Activated naive CD8-positive, alpha-beta T cell treated with anti-CD3 and anti-CD28 coated beads for 36 hours (primary cell): ENCODE measurements around the gene ATF6. TPM values are rescaled to one million over a fixed set of nuclear protein-coding genes. Genes with fewer than 3 reads are reported as not detected.
A peak's percentile ranks its signal among the peaks of the same experiment; 100 is the strongest.
"Not testable (repeated sequence)": the region's sequence is repeated elsewhere in the genome, so short reads cannot be mapped to it uniquely, and the experiment has no call there.

ENCODE experiments used
- DNase-seq: peaks from one replicate; pipeline ENCODE4 v3.0.0; 2021
- H3K27ac Mint-ChIP-seq: one replicate; pipeline ENCODE4 v1.8.0; 2022; ENCODE audit warnings: mild to moderate bottlenecking, moderate library complexity, mixed read lengths
- H3K27me3 Mint-ChIP-seq: one replicate; pipeline ENCODE4 v1.8.0; 2022; ENCODE audit warnings: mild to moderate bottlenecking, mixed read lengths
- H3K36me3 Mint-ChIP-seq: one replicate; pipeline ENCODE4 v1.8.0; 2021; ENCODE audit warnings: mild to moderate bottlenecking, mixed read lengths
- H3K4me1 Mint-ChIP-seq: one replicate; pipeline ENCODE4 v1.8.0; 2021; ENCODE audit warnings: mixed read lengths
- H3K4me3 Mint-ChIP-seq: one replicate; pipeline ENCODE4 v1.8.0; 2022; ENCODE audit warnings: mild to moderate bottlenecking, moderate library complexity, mixed read lengths
- H3K9me3 Mint-ChIP-seq: one replicate; pipeline ENCODE4 v1.8.0; 2022; ENCODE audit warnings: mixed read lengths
- total RNA-seq, 2 experiments: library from RNA; stranded (reverse); gene quantifications; one replicate each; pipeline ENCODE4 v1.2.3, GENCODE V29; 2021

ATF6 gene
- total RNA-seq, 2 experiments from 2014 or later, result 20.2 to 22.1 TPM

DNA sequence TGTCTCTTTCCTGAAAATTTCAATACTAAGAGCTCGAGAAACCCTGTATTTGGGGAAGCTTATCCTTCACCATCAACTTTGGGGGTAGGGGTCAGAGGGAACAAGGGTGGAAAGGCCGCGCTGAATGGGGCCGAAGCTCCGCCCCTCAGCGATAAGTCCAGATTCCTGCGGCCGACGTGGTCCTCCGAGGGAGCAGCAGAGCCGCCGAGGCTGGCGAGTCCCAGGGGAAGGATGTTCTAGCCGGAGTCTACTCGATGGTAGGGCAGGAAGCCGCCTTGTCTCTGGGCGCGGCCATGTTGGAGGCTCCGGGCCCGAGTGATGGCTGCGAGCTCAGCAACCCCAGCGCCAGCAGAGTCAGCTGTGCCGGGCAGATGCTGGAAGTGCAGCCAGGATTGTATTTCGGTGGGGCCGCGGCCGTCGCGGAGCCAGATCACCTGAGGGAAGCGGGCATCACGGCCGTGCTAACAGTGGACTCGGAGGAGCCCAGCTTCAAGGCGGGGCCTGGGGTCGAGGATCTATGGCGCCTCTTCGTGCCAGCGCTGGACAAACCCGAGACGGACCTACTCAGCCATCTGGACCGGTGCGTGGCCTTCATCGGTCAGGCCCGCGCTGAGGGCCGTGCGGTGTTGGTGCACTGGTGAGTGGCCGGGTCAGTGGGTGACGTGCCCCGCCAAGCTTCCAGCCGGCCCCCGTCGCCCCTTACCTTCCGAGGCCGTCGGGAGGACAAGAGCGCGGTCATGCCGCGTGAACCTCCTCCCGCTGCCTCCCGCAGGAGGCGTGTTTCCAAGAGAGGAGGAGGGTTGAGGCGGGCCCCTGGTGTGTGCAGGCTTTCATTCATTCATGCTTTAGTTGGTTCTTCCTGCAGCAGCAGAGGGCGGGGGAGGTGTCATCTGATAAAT, 16.4 kb upstream of the ATF6 start, which contains the start of gene DUSP12:
Gene DUSP12 (plus strand): TSS at position 278 of the 899 bp plus-strand sequence. CDS start 16 bp downstream, at position 294.
- peaks cover 45% of the 10 kb centered on the region for H3K4me1 Mint-ChIP-seq
- DNase-seq, result peak; percentile 90
- H3K36me3 Mint-ChIP-seq, result peaks cover 24% of the 10 kb centered on the region
- H3K27me3 Mint-ChIP-seq, result peaks cover 13% of the 10 kb centered on the region
- H3K4me3 Mint-ChIP-seq, result peak within 1 kb of the TSS; percentile 98
- peak within 1 kb of the TSS; percentile 99 for H3K27ac Mint-ChIP-seq
- no peaks in the 10 kb centered on the region for H3K9me3 Mint-ChIP-seq

DNA sequence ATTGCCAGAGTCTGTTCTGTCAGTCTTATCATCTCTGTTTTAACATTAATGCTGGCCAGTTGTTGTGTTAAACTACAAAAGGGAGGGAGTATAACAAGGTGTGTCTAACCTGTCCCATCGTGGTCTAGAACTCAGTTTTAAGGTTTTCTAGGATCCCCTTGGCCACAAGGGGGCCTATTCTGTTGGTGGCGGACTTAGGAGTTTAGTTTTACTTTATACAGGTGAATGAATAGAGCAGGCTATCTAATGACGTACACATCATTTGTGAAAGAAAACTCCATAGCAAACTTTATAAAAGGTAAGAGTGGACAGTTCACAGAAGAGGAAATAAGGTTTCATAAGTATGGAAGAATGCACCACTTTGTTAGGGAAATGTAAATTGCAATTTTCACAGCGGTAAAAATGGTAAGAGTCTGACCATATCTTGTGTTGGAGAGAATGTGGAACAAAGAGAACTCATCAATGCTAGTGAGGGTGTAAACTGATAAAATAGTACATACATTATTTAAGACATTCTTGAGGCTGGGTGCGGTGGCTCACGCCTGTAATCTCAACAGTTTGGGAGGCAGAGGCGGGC, 2.5 kb upstream of the ATF6 start:
- peak; percentile 46 for DNase-seq
- Mint-ChIP-seq H3K27ac (peak overlapping the region; percentile 12), H3K27me3 (no peaks in the 10 kb centered on the region), H3K4me3 (peak overlapping the region; percentile 37), H3K9me3 (no peaks in the 10 kb centered on the region), H3K4me1 (peaks cover 41% of the 10 kb centered on the region), H3K36me3 (peaks cover 13% of the 10 kb centered on the region)

- Mint-ChIP-seq H3K4me3 (peak overlapping the region; percentile 100), H3K36me3 (peaks cover 13% of the 10 kb centered on the region)
These were observed 2.3 kb downstream of the ATF6 start for GRCh38 chr1:161768461-161768860.

GRCh38 chr1:161768986-161769672, 3.0 kb downstream of the ATF6 start:
- peaks cover 13% of the 10 kb centered on the region for H3K36me3 Mint-ChIP-seq
- H3K4me1 Mint-ChIP-seq, result peaks cover 46% of the 10 kb centered on the region
- H3K27ac Mint-ChIP-seq, result no peak overlapping the region
- H3K27me3 Mint-ChIP-seq, result no peaks in the 10 kb centered on the region
- no peaks in the 10 kb centered on the region for H3K9me3 Mint-ChIP-seq
- DNase-seq, result no peak
- no peak overlapping the region for H3K4me3 Mint-ChIP-seq

More at GRCh38 chr1:161768461-161768860, 2.3 kb downstream of the ATF6 start:
- DNase-seq, result no peak
- H3K9me3 Mint-ChIP-seq, result no peaks in the 10 kb centered on the region
- H3K27ac Mint-ChIP-seq, result peak overlapping the region; percentile 42
- H3K4me1 Mint-ChIP-seq, result peaks cover 46% of the 10 kb centered on the region
- H3K27me3 Mint-ChIP-seq, result no peaks in the 10 kb centered on the region

- H3K27ac Mint-ChIP-seq, H3K4me3 Mint-ChIP-seq, DNase-seq, H3K27me3 Mint-ChIP-seq, H3K9me3 Mint-ChIP-seq: not testable (repeated sequence)
- Mint-ChIP-seq H3K4me1 (peaks cover 47% of the 10 kb centered on the region), H3K36me3 (peaks cover 13% of the 10 kb centered on the region)
These were observed 3.5 kb downstream of the ATF6 start for GRCh38 chr1:161769673-161770045.

DNA sequence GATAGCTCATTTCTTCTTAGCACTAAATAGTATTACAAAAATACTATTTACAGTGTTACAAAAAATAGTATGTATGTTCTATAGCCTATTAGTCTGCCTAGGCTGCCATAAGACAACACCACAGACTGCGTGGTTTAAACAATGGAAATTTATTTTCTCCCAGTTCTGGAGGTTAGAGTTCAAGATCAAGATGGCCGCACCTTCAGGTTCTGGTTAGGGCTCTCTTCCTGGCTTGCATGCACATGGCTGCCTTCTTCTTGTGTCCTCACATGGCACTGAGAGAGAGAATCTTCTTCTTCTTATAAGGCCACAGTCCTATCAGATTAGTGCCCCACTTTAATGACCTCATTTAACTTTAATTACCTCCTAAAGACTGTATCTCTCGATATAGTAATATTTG, 4.1 kb downstream of the ATF6 start:
- no peaks in the 10 kb centered on the region for H3K9me3 Mint-ChIP-seq
- no peak overlapping the region for H3K4me3 Mint-ChIP-seq
- peaks cover 13% of the 10 kb centered on the region for H3K36me3 Mint-ChIP-seq
- no peaks in the 10 kb centered on the region for H3K27me3 Mint-ChIP-seq
- no peak for DNase-seq
- peaks cover 42% of the 10 kb centered on the region for H3K4me1 Mint-ChIP-seq
- no peak overlapping the region for H3K27ac Mint-ChIP-seq

DNA sequence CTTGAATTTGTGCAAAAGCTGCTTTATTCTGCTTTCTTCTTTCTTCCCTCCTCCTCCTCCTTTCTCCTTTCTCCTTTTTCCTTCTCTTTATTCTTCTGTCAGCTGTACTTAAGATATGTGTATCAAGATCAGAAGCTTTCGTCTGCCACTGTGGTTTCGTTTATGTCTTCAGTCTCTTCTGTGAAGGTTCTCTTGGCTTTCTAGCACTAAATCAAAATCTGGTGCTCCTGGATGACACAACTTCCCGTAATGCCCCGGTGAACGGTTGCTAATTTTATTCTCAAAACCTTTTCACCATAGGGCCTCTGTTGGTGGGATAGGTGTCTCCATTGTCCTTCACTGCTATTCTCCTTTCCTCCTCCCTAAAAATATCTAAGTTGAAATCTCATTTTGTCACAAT, 5.0 kb downstream of the ATF6 start:
- Mint-ChIP-seq H3K27me3 (no peaks in the 10 kb centered on the region), H3K4me1 (peaks cover 41% of the 10 kb centered on the region), H3K27ac (no peak overlapping the region), H3K36me3 (peaks cover 13% of the 10 kb centered on the region), H3K9me3 (no peaks in the 10 kb centered on the region), H3K4me3 (no peak overlapping the region)
- DNase-seq, result no peak

DNA sequence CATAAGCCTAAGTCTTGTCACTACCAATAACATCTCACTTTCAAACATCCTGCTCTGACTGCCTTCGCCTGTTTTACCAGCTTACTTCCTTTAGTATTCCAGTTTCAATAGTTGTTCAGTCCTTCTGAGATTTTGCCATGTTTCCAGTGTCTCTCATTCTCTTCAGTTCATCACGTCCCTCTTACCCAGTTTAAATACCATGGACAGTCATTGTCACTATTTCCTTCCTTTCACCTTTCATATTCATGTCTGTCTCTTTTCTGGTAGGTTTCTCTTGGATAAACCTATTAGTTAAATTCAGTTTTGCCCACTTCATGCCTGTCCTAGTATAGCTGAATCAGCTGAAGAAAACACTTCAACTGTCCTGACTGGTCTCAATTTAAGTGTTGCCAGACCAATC, 5.9 kb downstream of the ATF6 start:
- peaks cover 39% of the 10 kb centered on the region for H3K4me1 Mint-ChIP-seq
- H3K27me3 Mint-ChIP-seq, result no peaks in the 10 kb centered on the region
- no peak for DNase-seq

GRCh38 chr1:161772397-161772796, 6.3 kb downstream of the ATF6 start:
- no peak overlapping the region for H3K4me3 Mint-ChIP-seq
- DNase-seq, result no peak
- no peaks in the 10 kb centered on the region for H3K9me3 Mint-ChIP-seq
- no peak overlapping the region for H3K27ac Mint-ChIP-seq
- peaks cover 11% of the 10 kb centered on the region for H3K36me3 Mint-ChIP-seq
- H3K4me1 Mint-ChIP-seq, result peaks cover 34% of the 10 kb centered on the region
- H3K27me3 Mint-ChIP-seq, result no peaks in the 10 kb centered on the region

More for the DNA sequence above, 5.9 kb downstream of the ATF6 start:
- no peaks in the 10 kb centered on the region for H3K9me3 Mint-ChIP-seq
- no peak overlapping the region for H3K4me3 Mint-ChIP-seq
- H3K27ac Mint-ChIP-seq, result no peak overlapping the region
- H3K36me3 Mint-ChIP-seq, result peaks cover 13% of the 10 kb centered on the region

- no peak for DNase-seq
- Mint-ChIP-seq H3K4me3 (no peak overlapping the region), H3K27me3 (no peaks in the 10 kb centered on the region), H3K27ac (no peak overlapping the region), H3K4me1 (peaks cover 29% of the 10 kb centered on the region), H3K9me3 (no peaks in the 10 kb centered on the region), H3K36me3 (peaks cover 3% of the 10 kb centered on the region)
These were observed 7.7 kb downstream of the ATF6 start for GRCh38 chr1:161773791-161774190.

DNA sequence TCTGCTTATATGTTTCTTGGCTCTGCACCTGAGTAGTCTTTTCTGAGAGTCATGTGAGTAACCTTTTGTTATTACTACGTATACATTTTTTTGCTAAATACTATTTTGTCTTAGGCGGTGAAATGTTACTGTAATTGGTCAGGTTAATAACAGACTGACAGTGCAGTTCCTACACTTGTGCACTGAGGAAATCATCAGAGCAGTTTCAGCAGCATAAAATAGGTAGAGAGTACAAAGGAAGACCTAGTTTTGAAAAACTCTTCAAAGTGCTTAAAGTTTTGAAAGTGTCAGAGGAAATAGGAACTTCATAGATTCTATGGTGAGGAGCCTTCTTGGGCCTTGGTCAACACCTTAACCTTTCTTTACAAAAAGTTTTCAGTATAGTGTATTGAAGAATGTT, 11.1 kb downstream of the ATF6 start:
- Mint-ChIP-seq H3K9me3 (no peaks in the 10 kb centered on the region), H3K4me1 (peaks cover 19% of the 10 kb centered on the region), H3K36me3 (peaks cover 2% of the 10 kb centered on the region), H3K27ac (no peak overlapping the region), H3K27me3 (no peaks in the 10 kb centered on the region), H3K4me3 (no peak overlapping the region)
- no peak for DNase-seq

GRCh38 chr1:161778522-161778921, 12.4 kb downstream of the ATF6 start:
- Mint-ChIP-seq H3K4me3 (no peak overlapping the region), H3K4me1 (peaks cover 22% of the 10 kb centered on the region), H3K27ac (no peak overlapping the region), H3K9me3 (no peaks in the 10 kb centered on the region), H3K27me3 (no peaks in the 10 kb centered on the region), H3K36me3 (peaks cover 11% of the 10 kb centered on the region)
- no peak for DNase-seq

DNA sequence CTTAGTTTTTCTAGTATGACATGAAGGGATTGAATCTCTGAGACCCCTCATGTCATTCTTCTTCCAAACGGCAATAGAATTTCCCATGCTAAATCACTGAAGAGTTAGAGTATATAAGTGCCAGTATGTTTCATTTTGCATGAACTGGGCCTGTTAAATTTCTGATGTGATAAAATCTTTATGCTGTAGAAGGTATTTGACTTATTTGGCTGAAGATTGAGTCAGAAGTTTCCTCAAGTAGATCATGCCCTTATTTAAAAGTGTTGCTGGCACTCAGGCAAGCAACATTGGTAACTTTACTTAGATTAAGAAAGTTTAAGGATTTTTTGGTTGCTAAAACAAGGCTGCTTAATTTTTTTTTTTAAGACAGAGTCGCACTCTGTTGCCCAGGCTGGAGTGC, 13.3 kb downstream of the ATF6 start:
- Mint-ChIP-seq H3K4me1 (peaks cover 15% of the 10 kb centered on the region), H3K4me3 (no peak overlapping the region), H3K36me3 (peaks cover 11% of the 10 kb centered on the region), H3K9me3 (no peaks in the 10 kb centered on the region), H3K27me3 (no peaks in the 10 kb centered on the region), H3K27ac (no peak overlapping the region)
- DNase-seq, result no peak

- DNase-seq, result no peak
- no peak overlapping the region for H3K27ac Mint-ChIP-seq
- H3K4me1 Mint-ChIP-seq, result peaks cover 15% of the 10 kb centered on the region
- H3K27me3 Mint-ChIP-seq, result no peaks in the 10 kb centered on the region
- H3K9me3 Mint-ChIP-seq, result no peaks in the 10 kb centered on the region
- H3K36me3 Mint-ChIP-seq, result peaks cover 14% of the 10 kb centered on the region
- H3K4me3 Mint-ChIP-seq, result no peak overlapping the region
These were observed 15.9 kb downstream of the ATF6 start for GRCh38 chr1:161781995-161782394.

DNA sequence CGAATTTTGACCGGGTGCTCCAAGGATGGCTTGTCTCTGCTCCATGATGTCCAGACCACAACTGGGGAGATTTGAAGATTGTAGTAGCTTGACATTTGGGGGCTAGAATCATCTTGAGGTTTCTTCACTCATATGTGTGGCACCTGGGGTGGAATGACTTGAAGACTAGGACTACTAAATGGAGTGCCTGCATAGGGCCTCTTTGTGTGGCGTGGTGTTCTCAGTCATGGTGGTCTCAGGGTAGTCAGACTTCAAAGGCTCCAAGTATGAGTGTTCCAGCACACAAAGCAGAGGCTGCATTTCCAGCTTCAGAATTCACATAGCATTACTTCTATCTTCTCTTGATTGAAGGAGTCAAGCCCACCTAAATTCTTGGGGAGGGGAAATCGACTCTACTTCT, 16.8 kb downstream of the ATF6 start:
- no peak for DNase-seq
- Mint-ChIP-seq H3K27ac (no peak overlapping the region), H3K36me3 (peaks cover 16% of the 10 kb centered on the region), H3K4me3 (no peak overlapping the region), H3K9me3 (no peaks in the 10 kb centered on the region), H3K4me1 (peaks cover 10% of the 10 kb centered on the region), H3K27me3 (no peaks in the 10 kb centered on the region)
